HCT116 (cell line): ENCODE measurements around the gene SMC1B. TPM values are rescaled to one million over a fixed set of nuclear protein-coding genes. Genes with fewer than 3 reads are reported as not detected.

ENCODE experiments used
- ATAC-seq: fragments of 200-7000 bp; cut with Tn5 transposase; 2 replicates; pipeline ENCODE4 v1.9.1; 2020; ENCODE audit warnings: mild to moderate bottlenecking, moderate library complexity
- BruUV-seq: library from RNA; stranded (reverse); fragments of 400-500 nt; replicated peaks from 2 replicates; lab custom pipeline; 2021; lab: Mats Ljungman, UMichigan
- CTCF ChIA-PET: fragments of 300-600 bp; sonication (Branson Sonifier 250); formaldehyde crosslinking; loops from one replicate; lab custom pipeline; 2021; ENCODE audit warnings: antibody characterized with exemption; lab: Charles Lee
- POLR2A ChIA-PET: fragments of 300-600, 350-600 bp; sonication (Branson Sonifier 250); formaldehyde crosslinking; loops from one replicate; lab custom pipeline; 2021; ENCODE audit warnings: antibody characterized with exemption; lab: Charles Lee
- RAD21 ChIA-PET, 2 experiments: fragments of 300-600 bp; sonication (Branson Sonifier 250); formaldehyde crosslinking; loops; one replicate each; lab custom pipeline; 2023; ENCODE audit warnings: low total read pairs in 2 of 2; ENCODE audit not compliant: uncharacterized antibody in 2 of 2, unreplicated experiment in 2 of 2, low non-redundant PET in 1 of 2; lab: Charles Lee
- DNase-seq: peaks from one replicate; pipeline ENCODE4 v3.0.0-alpha.2; 2010; ENCODE audit warnings: low read depth, low spot score
- H2AFZ ChIP-seq: fragments of 200-600 bp; shearing (Covaris generic), sonication (generic); 2 replicates; pipeline ENCODE4 v1.6.1; 2017; ENCODE audit warnings: low read depth, mixed run types, mixed read lengths, antibody characterized with exemption, low read length; ENCODE audit not compliant: poor library complexity, severe bottlenecking
- H3K27ac ChIP-seq: 2 replicates; pipeline ENCODE4 v1.5.1; 2012; ENCODE audit warnings: low read depth, low read length
- H3K27me3 ChIP-seq: fragments of 200-600 bp; sonication (generic); 2 replicates; pipeline ENCODE4 v1.6.1; 2016; ENCODE audit warnings: mixed run types, low read length, mixed read lengths; ENCODE audit not compliant: insufficient read depth
- H3K36me3 ChIP-seq, 2 experiments: fragments of 200-500 bp in 1 of 2; fragments of 200-600 bp in 1 of 2; sonication (Bioruptor generic) in 1 of 2; sonication (generic) in 1 of 2; 2 replicates each; pipeline versions ENCODE4 v1.5.1 to v1.6.1; 2014 to 2016; ENCODE audit warnings: low read length in 2 of 2, inconsistent platforms in 1 of 2, mixed read lengths in 1 of 2, mixed run types in 1 of 2; ENCODE audit not compliant: insufficient read depth in 2 of 2, control insufficient read depth in 1 of 2
- H3K4me1 ChIP-seq, 2 experiments: fragments of 200-600 bp in 1 of 2; sonication (generic) in 1 of 2; 2 replicates each; pipeline versions ENCODE4 v1.5.1 to v1.6.1; 2012 to 2017; ENCODE audit warnings: low read length in 2 of 2, inconsistent platforms in 1 of 2, mild to moderate bottlenecking in 1 of 2, mixed read lengths in 1 of 2, mixed run types in 1 of 2, moderate library complexity in 1 of 2; ENCODE audit not compliant: insufficient read depth in 2 of 2, control insufficient read depth in 1 of 2
- H3K4me2 ChIP-seq: fragments of 200-600 bp; sonication (generic); 2 replicates; pipeline ENCODE4 v1.6.1; 2017; ENCODE audit warnings: mixed run types, low read length, mixed read lengths
- H3K4me3 ChIP-seq, 2 experiments: fragments of 200-600 bp in 1 of 2; sonication (generic) in 1 of 2; replicated peaks in 1 of 2; 2 replicates each; pipeline ENCODE4 v1.5.1; 2011 to 2016; ENCODE audit warnings: low read length in 2 of 2, control low read depth in 1 of 2, low read depth in 1 of 2, mild to moderate bottlenecking in 1 of 2, mixed read lengths in 1 of 2, mixed run types in 1 of 2
- H3K79me2 ChIP-seq: fragments of 200-600 bp; sonication (generic); 2 replicates; pipeline ENCODE4 v1.6.1; 2017; ENCODE audit warnings: mild to moderate bottlenecking, mixed run types, low read length, moderate library complexity, mixed read lengths; ENCODE audit not compliant: insufficient read depth
- H3K9ac ChIP-seq: fragments of 200-600 bp; sonication (generic); 2 replicates; pipeline ENCODE4 v1.6.1; 2016; ENCODE audit warnings: low read length, mixed read lengths
- H3K9me2 ChIP-seq: fragments of 200-600 bp; sonication (generic), shearing (Covaris generic); 2 replicates; pipeline ENCODE4 v1.6.1; 2017; ENCODE audit warnings: mixed run types, mild to moderate bottlenecking, moderate library complexity; ENCODE audit not compliant: insufficient read depth
- H3K9me3 ChIP-seq, 2 experiments: fragments of 200-500 bp in 1 of 2; fragments of 200-600 bp in 1 of 2; sonication (Bioruptor generic) in 1 of 2; sonication (generic) in 1 of 2; 2 replicates each; pipeline ENCODE4 v1.6.1; 2014 to 2017; ENCODE audit warnings: low read length in 2 of 2, mixed read lengths in 2 of 2, inconsistent platforms in 1 of 2, low read depth in 1 of 2, mild to moderate bottlenecking in 1 of 2, mixed run types in 1 of 2, moderate library complexity in 1 of 2; ENCODE audit not compliant: control insufficient read depth in 1 of 2, insufficient read depth in 1 of 2
- H4K20me1 ChIP-seq: fragments of 200-600 bp; sonication (generic), shearing (Covaris generic); 2 replicates; pipeline ENCODE4 v1.6.1; 2017; ENCODE audit warnings: mixed run types, mild to moderate bottlenecking, moderate library complexity; ENCODE audit not compliant: insufficient read depth
- SP1 ChIP-seq: IDR thresholded peaks from 2 replicates; pipeline ENCODE4 v1.6.1; 2012; ENCODE audit warnings: low read depth
- TCF7L2 ChIP-seq: IDR thresholded peaks from 2 replicates; pipeline ENCODE4 v1.7.0; 2011; ENCODE audit warnings: borderline replicate concordance, inconsistent platforms; ENCODE audit not compliant: insufficient read depth, insufficient read length; ENCODE audit errors: extremely low read depth
- intact Hi-C: fragments of 100-400 bp; cut with micrococcal nuclease; formaldehyde crosslinking; loops from 2 replicates; pipeline ENCODE4 v1.10.0; 2022
- total RNA-seq: library from RNA; stranded (reverse); gene quantifications from one replicate; pipeline ENCODE4 v1.2.1, GENCODE V29; 2021; ENCODE audit not compliant: unreplicated experiment
- TF ChIP-seq, protein P1 (sequence below): IDR thresholded peaks from 2 replicates; pipeline ENCODE4 v1.6.1; 2012; ENCODE audit warnings: low read depth

The SMC1B gene
- total RNA-seq, 1 experiment from 2014 or later, result not detected

- RAD21 ChIA-PET, result no interaction called here
- Histone ChIP-seq H3K27ac (no peak overlapping the region), H3K4me1 (no peaks in the 10 kb centered on the region), H3K27me3 (no peaks in the 10 kb centered on the region), H3K9me2 (no peaks in the 10 kb centered on the region), H3K4me2 (no peak overlapping the region), H4K20me1 (no peaks in the 10 kb centered on the region), H3K79me2 (no peaks in the 10 kb centered on the region), H3K9me3 (no peaks in the 10 kb centered on the region), H3K4me3 (no peak overlapping the region), H3K36me3 (peaks cover 17 to 38% of the 10 kb centered on the region in 2 experiments; a peak in 3 of 4 replicates), H2AFZ (no peak overlapping the region), H3K9ac (no peak overlapping the region)
- intact Hi-C loops, result no loop called here
- CTCF ChIA-PET, result no interaction called here
- ATAC-seq, result no peak
- POLR2A ChIA-PET, result no interaction called here
- DNase-seq, result no peak
- TF ChIP-seq SP1 (no peak), TCF7L2 (no peak)
- BruUV-seq, result no TSS peak
Observed at GRCh38 chr22:45334068-45334467, 79.3 kb downstream of the SMC1B start.

DNA sequence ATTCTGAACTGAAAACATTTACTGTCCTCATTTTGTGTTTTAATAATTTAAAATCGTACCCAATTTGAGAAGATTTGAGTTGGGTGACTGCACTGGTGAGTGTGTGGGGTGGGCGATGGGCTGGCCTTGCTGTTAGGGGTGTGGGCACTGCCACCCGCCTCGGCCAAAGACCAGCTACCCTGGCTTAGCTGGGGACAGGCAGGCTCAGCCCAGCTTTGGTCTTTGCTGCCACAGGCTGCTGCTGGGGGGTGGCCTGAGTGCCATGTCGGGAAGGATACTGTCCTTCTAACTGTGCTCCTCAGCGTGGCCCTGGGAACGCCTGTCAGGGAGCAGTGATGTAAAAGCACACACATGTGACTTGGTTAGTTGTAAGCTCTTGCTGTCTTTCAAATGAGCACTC, 81.4 kb downstream of the SMC1B start:
- Histone ChIP-seq H3K79me2 (peaks cover 4% of the 10 kb centered on the region; the same call in 1 of the 2 replicates), H3K36me3 (peaks cover 14 to 35% of the 10 kb centered on the region in 2 experiments; a peak in 3 of 4 replicates), H3K9ac (no peak overlapping the region), H4K20me1 (no peaks in the 10 kb centered on the region), H3K4me3 (no peak overlapping the region), H3K27ac (no peak overlapping the region), H3K9me2 (no peaks in the 10 kb centered on the region), H3K27me3 (no peaks in the 10 kb centered on the region), H3K9me3 (no peaks in the 10 kb centered on the region), H2AFZ (no peak overlapping the region), H3K4me2 (no peak overlapping the region), H3K4me1 (no peaks in the 10 kb centered on the region)
- intact Hi-C loops, result no loop called here
- ChIA-PET POLR2A (no interaction called here), RAD21 (no interaction called here), CTCF (no interaction called here)
- TF ChIP-seq, protein P1, sequence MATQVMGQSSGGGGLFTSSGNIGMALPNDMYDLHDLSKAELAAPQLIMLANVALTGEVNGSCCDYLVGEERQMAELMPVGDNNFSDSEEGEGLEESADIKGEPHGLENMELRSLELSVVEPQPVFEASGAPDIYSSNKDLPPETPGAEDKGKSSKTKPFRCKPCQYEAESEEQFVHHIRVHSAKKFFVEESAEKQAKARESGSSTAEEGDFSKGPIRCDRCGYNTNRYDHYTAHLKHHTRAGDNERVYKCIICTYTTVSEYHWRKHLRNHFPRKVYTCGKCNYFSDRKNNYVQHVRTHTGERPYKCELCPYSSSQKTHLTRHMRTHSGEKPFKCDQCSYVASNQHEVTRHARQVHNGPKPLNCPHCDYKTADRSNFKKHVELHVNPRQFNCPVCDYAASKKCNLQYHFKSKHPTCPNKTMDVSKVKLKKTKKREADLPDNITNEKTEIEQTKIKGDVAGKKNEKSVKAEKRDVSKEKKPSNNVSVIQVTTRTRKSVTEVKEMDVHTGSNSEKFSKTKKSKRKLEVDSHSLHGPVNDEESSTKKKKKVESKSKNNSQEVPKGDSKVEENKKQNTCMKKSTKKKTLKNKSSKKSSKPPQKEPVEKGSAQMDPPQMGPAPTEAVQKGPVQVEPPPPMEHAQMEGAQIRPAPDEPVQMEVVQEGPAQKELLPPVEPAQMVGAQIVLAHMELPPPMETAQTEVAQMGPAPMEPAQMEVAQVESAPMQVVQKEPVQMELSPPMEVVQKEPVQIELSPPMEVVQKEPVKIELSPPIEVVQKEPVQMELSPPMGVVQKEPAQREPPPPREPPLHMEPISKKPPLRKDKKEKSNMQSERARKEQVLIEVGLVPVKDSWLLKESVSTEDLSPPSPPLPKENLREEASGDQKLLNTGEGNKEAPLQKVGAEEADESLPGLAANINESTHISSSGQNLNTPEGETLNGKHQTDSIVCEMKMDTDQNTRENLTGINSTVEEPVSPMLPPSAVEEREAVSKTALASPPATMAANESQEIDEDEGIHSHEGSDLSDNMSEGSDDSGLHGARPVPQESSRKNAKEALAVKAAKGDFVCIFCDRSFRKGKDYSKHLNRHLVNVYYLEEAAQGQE, result no peak
- DNase-seq, result no peak
- ATAC-seq, result no peak
- no TSS peak for BruUV-seq
